ENCODE results near the gene ATP13A2.

The ATP13A2 gene

GRCh38 chr1:17032741-17033140 lies 21.0 kb upstream of the ATP13A2 start:
- Histone ChIP-seq H3F3A (ENCODE audit: low read depth) (no peaks in the 10 kb centered on the region), H3K4me2 (ENCODE audit: low read depth, low read length, poor library complexity, severe bottlenecking) (no peak overlapping the region), H3K79me2 (ENCODE audit: insufficient read depth, low read length) (no peaks in the 10 kb centered on the region; the same call in 1 of the 2 replicates), H3K9me2 (replicated peaks; ENCODE audit: low read depth, low read length) (no peaks in the 10 kb centered on the region), H3K9me3 (ENCODE audit: insufficient read depth, low read depth, low read length) (no peaks in the 10 kb centered on the region), H3K4me3 (ENCODE audit: low read length, poor library complexity, severe bottlenecking) (no peak overlapping the region), H3K36me3 (ENCODE audit: insufficient read depth, low read length) (peaks cover 60% of the 10 kb centered on the region; the same call in 1 of the 2 replicates), H3K4me1 (ENCODE audit: insufficient read depth, low read length, poor library complexity, severe bottlenecking) (no peaks in the 10 kb centered on the region), H4K20me1 (ENCODE audit: insufficient read depth, low read length, poor library complexity, severe bottlenecking) (no peaks in the 10 kb centered on the region), H3K27me3 (ENCODE audit: insufficient read depth, low read length, poor library complexity, severe bottlenecking) (no peaks in the 10 kb centered on the region), H3K9ac (ENCODE audit: low read depth, low read length, poor library complexity, severe bottlenecking) (no peak overlapping the region), H2AFZ (ENCODE audit: low read length) (no peak overlapping the region)
- TF ChIP-seq EZH2phosphoT487 (IDR thresholded peaks at IDR 0.05; ENCODE audit: borderline replicate concordance): no peak
- TF ChIP-seq, protein P1, sequence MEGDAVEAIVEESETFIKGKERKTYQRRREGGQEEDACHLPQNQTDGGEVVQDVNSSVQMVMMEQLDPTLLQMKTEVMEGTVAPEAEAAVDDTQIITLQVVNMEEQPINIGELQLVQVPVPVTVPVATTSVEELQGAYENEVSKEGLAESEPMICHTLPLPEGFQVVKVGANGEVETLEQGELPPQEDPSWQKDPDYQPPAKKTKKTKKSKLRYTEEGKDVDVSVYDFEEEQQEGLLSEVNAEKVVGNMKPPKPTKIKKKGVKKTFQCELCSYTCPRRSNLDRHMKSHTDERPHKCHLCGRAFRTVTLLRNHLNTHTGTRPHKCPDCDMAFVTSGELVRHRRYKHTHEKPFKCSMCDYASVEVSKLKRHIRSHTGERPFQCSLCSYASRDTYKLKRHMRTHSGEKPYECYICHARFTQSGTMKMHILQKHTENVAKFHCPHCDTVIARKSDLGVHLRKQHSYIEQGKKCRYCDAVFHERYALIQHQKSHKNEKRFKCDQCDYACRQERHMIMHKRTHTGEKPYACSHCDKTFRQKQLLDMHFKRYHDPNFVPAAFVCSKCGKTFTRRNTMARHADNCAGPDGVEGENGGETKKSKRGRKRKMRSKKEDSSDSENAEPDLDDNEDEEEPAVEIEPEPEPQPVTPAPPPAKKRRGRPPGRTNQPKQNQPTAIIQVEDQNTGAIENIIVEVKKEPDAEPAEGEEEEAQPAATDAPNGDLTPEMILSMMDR (conservative IDR thresholded peaks at IDR 0.05; ENCODE audit: low read length): no peak

GRCh38 chr1:17031436-17031835 lies 19.7 kb upstream of the ATP13A2 start:
- Histone ChIP-seq H2AFZ (ENCODE audit: low read length) (no peak overlapping the region), H3K36me3 (ENCODE audit: insufficient read depth, low read length) (peaks cover 73% of the 10 kb centered on the region; the same call in 1 of the 2 replicates), H3K9ac (ENCODE audit: low read depth, low read length, poor library complexity, severe bottlenecking) (no peak overlapping the region), H3K9me3 (ENCODE audit: insufficient read depth, low read depth, low read length) (no peaks in the 10 kb centered on the region), H3F3A (ENCODE audit: low read depth) (no peaks in the 10 kb centered on the region), H4K20me1 (ENCODE audit: insufficient read depth, low read length, poor library complexity, severe bottlenecking) (no peaks in the 10 kb centered on the region), H3K4me2 (ENCODE audit: low read depth, low read length, poor library complexity, severe bottlenecking) (no peak overlapping the region), H3K4me3 (ENCODE audit: low read length, poor library complexity, severe bottlenecking) (no peak overlapping the region), H3K27me3 (ENCODE audit: insufficient read depth, low read length, poor library complexity, severe bottlenecking) (no peaks in the 10 kb centered on the region), H3K4me1 (ENCODE audit: insufficient read depth, low read length, poor library complexity, severe bottlenecking) (no peaks in the 10 kb centered on the region), H3K79me2 (ENCODE audit: insufficient read depth, low read length) (no peaks in the 10 kb centered on the region; the same call in 1 of the 2 replicates), H3K9me2 (replicated peaks; ENCODE audit: low read depth, low read length) (no peaks in the 10 kb centered on the region)
- TF ChIP-seq, protein P1 (conservative IDR thresholded peaks at IDR 0.05; ENCODE audit: low read length): no peak

DNA sequence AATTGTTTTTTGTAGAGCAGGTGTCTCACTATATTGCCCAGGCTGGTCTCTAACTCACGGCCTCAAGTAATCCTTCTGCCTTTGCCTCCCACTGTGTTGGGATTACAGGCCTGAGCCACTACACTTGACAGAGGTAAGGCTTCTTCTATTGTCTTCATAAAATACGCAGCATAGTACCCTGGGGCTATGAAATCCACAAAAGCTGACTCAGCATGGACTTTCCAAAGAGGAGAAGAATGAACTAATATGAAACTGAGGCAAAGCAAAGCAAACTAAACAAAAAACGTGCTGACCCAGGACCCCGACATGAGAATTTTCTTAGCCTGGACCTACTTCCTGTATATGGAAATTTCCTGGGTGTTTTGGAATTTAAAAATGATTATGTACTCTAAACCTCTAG lies 18.5 kb upstream of the ATP13A2 start:
- Histone ChIP-seq H3K36me3 (ENCODE audit: insufficient read depth, low read length) (peaks cover 79% of the 10 kb centered on the region; the same call in 1 of the 2 replicates), H3K9me2 (replicated peaks; ENCODE audit: low read depth, low read length) (no peaks in the 10 kb centered on the region), H3K9ac (ENCODE audit: low read depth, low read length, poor library complexity, severe bottlenecking) (no peak overlapping the region), H3K4me1 (ENCODE audit: insufficient read depth, low read length, poor library complexity, severe bottlenecking) (no peaks in the 10 kb centered on the region), H3K27me3 (ENCODE audit: insufficient read depth, low read length, poor library complexity, severe bottlenecking) (no peaks in the 10 kb centered on the region), H2AFZ (ENCODE audit: low read length) (no peak overlapping the region), H3K4me2 (ENCODE audit: low read depth, low read length, poor library complexity, severe bottlenecking) (no peak overlapping the region), H3K9me3 (ENCODE audit: insufficient read depth, low read depth, low read length) (no peaks in the 10 kb centered on the region), H3K79me2 (ENCODE audit: insufficient read depth, low read length) (no peaks in the 10 kb centered on the region; the same call in 1 of the 2 replicates), H4K20me1 (ENCODE audit: insufficient read depth, low read length, poor library complexity, severe bottlenecking) (no peaks in the 10 kb centered on the region), H3F3A (ENCODE audit: low read depth) (no peaks in the 10 kb centered on the region), H3K4me3 (ENCODE audit: low read length, poor library complexity, severe bottlenecking) (no peak overlapping the region)
- TF ChIP-seq, protein P1 (conservative IDR thresholded peaks at IDR 0.05; ENCODE audit: low read length): no peak
- no peak for TF ChIP-seq EZH2phosphoT487 (IDR thresholded peaks at IDR 0.05; ENCODE audit: borderline replicate concordance)

Measured in Loucy (cell line).